Endothelial cell of umbilical vein (primary cell): ENCODE results near the gene TNFSF13. TPM values are rescaled to one million over a fixed set of nuclear protein-coding genes. Genes with fewer than 3 reads are reported as not detected.

Experiments
- BruUV-seq: library from RNA; stranded (reverse); fragments of 400-500 nt; replicated peaks from 2 replicates; lab custom pipeline; 2021; lab: Mats Ljungman, UMichigan
- CTCF ChIA-PET: fragments of 300-600, 350-600 bp; sonication (Branson Sonifier 250); formaldehyde crosslinking; loops from one replicate; lab custom pipeline; 2021; ENCODE audit warnings: antibody characterized with exemption, inconsistent platforms; lab: Charles Lee
- POLR2A ChIA-PET: fragments of 300-600, 350-600 bp; sonication (Branson Sonifier 250); formaldehyde crosslinking; loops from one replicate; lab custom pipeline; 2021; ENCODE audit warnings: antibody characterized with exemption, inconsistent platforms; lab: Charles Lee
- DNase-seq: peaks from one replicate; pipeline ENCODE4 v3.0.0-alpha.2; 2011; ENCODE audit warnings: low read depth, low spot score
- FAIRE-seq: peaks from 2 replicates; lab custom pipeline; 2011; peaks lifted over from hg19 to GRCh38; lab: Jason Lieb, UNC
- H2AFZ ChIP-seq: 2 replicates; pipeline ENCODE4 v1.6.0; 2012; ENCODE audit warnings: low read depth, low read length, control low read depth, inconsistent platforms
- H3K27ac ChIP-seq: 2 replicates; pipeline ENCODE4 v1.5.1; 2011; ENCODE audit warnings: low read depth, mild to moderate bottlenecking, control low read depth, low read length, moderate library complexity; ENCODE audit not compliant: insufficient read depth
- H3K27me3 ChIP-seq, 2 experiments: 2 replicates each; pipeline versions ENCODE4 v1.6.0 to v1.6.1; 2011; ENCODE audit warnings: low read length in 2 of 2, mixed read lengths in 1 of 2; ENCODE audit not compliant: control insufficient read depth in 2 of 2, insufficient read depth in 2 of 2
- H3K36me3 ChIP-seq, 2 experiments: 2 replicates in 1 of 2; 3 replicates in 1 of 2; pipeline ENCODE4 v1.5.1; 2011; ENCODE audit warnings: low read length in 2 of 2, mild to moderate bottlenecking in 1 of 2, moderate library complexity in 1 of 2; ENCODE audit not compliant: control insufficient read depth in 2 of 2, insufficient read depth in 2 of 2; ENCODE audit errors: extremely low read depth in 1 of 2
- H3K4me1 ChIP-seq: 3 replicates; pipeline ENCODE4 v1.5.1; 2011; ENCODE audit warnings: mild to moderate bottlenecking, low read length; ENCODE audit not compliant: control insufficient read depth, insufficient read depth; ENCODE audit errors: extremely low read depth
- H3K4me2 ChIP-seq: 2 replicates; pipeline ENCODE4 v1.6.1; 2011; ENCODE audit warnings: low read length, control low read depth, mixed read lengths; ENCODE audit not compliant: insufficient read depth
- H3K4me3 ChIP-seq, 3 experiments: fragments of 200-600 bp in 1 of 3; sonication (generic), shearing (Covaris generic) in 1 of 3; replicated peaks in 1 of 3; 2 replicates each; pipeline ENCODE4 v1.5.1; 2011 to 2016; ENCODE audit warnings: control low read depth in 3 of 3, low read length in 3 of 3, mild to moderate bottlenecking in 2 of 3, inconsistent platforms in 1 of 3, low read depth in 1 of 3, moderate library complexity in 1 of 3; ENCODE audit not compliant: insufficient read depth in 1 of 3
- H3K79me2 ChIP-seq: 2 replicates; pipeline ENCODE4 v1.6.0; 2012; ENCODE audit warnings: low read length, inconsistent platforms; ENCODE audit not compliant: control insufficient read depth, insufficient read depth
- H3K9ac ChIP-seq: replicated peaks from 2 replicates; pipeline ENCODE3; 2011; ENCODE audit warnings: low read length, control low read depth; ENCODE audit not compliant: insufficient read depth; ENCODE audit errors: extremely low read depth
- H3K9me1 ChIP-seq: replicated peaks from 3 replicates; pipeline ENCODE4 v1.6.0; 2011; ENCODE audit warnings: mild to moderate bottlenecking, low read length; ENCODE audit not compliant: control insufficient read depth, insufficient read depth; ENCODE audit errors: extremely low read depth
- H3K9me3 ChIP-seq: replicated peaks from 2 replicates; pipeline ENCODE4 v1.5.1; 2012; ENCODE audit warnings: low read length, inconsistent platforms; ENCODE audit not compliant: control insufficient read depth, insufficient read depth
- H4K20me1 ChIP-seq: replicated peaks from 2 replicates; pipeline ENCODE3; 2011; ENCODE audit warnings: mild to moderate bottlenecking, low read length; ENCODE audit not compliant: control insufficient read depth, insufficient read depth; ENCODE audit errors: extremely low read depth
- EZH2 ChIP-seq: IDR thresholded peaks from 2 replicates; pipeline ENCODE4 v1.6.1; 2012; ENCODE audit warnings: borderline replicate concordance, low read depth, mild to moderate bottlenecking, moderate library complexity, low read length, inconsistent platforms; ENCODE audit not compliant: severe bottlenecking
- FOS ChIP-seq: IDR thresholded peaks from 2 replicates; pipeline ENCODE4 v1.6.1; 2011; ENCODE audit warnings: mild to moderate bottlenecking, low read length, moderate library complexity, borderline replicate concordance; ENCODE audit not compliant: insufficient read depth
- GATA2 ChIP-seq: IDR thresholded peaks from 2 replicates; pipeline ENCODE4 v1.7.0; 2011; ENCODE audit warnings: low read depth, mild to moderate bottlenecking, moderate library complexity, mixed read lengths, low read length; ENCODE audit not compliant: insufficient read length, insufficient read depth
- JUN ChIP-seq: IDR thresholded peaks from 2 replicates; pipeline ENCODE4 v1.6.1; 2011; ENCODE audit warnings: borderline replicate concordance, low read depth; ENCODE audit not compliant: insufficient read length, insufficient read depth
- MYC ChIP-seq: IDR thresholded peaks from one replicate; pipeline ENCODE4 v1.6.1; 2011; ENCODE audit warnings: mild to moderate bottlenecking, low read depth, low read length
- POLR2A ChIP-seq: IDR thresholded peaks from 2 replicates; pipeline ENCODE4 v1.6.1; 2012; ENCODE audit warnings: low read depth, mild to moderate bottlenecking, control low read depth, low read length
- POLR2AphosphoS5 ChIP-seq: IDR thresholded peaks from 2 replicates; pipeline ENCODE4 v1.6.1; 2012; ENCODE audit warnings: low read depth, mild to moderate bottlenecking, control low read depth, low read length, moderate library complexity; ENCODE audit not compliant: insufficient read depth
- dilution Hi-C: fragments of 300-500 bp; cut with MboI; formaldehyde crosslinking; loops from one replicate; pipeline ENCODE4 v1.15.0; 2019; ENCODE audit warnings: low sequenced_read_pairs; ENCODE audit not compliant: extremely low pct_ligation_motif_present
- intact Hi-C: fragments of 100-400 bp; cut with micrococcal nuclease; formaldehyde crosslinking; loops from one replicate; pipeline ENCODE4 v1.10.0; 2022
- polyA plus RNA-seq, 4 experiments: library from polyadenylated mRNA; depleted of rRNA in 3 of 4; stranded (reverse) in 3 of 4; unstranded in 1 of 4; fragments of >200 nt; gene quantifications; 2 replicates each; pipeline versions ENCODE4 v1.2.1 to v1.2.3, GENCODE V29; 2011 to 2012; ENCODE audit warnings: missing spikeins in 1 of 4
- total RNA-seq: library from RNA; stranded (reverse); gene quantifications from 2 replicates; pipeline ENCODE4 v1.2.3, GENCODE V29; 2021
- TF ChIP-seq, protein P1 (sequence below), 2 donors: IDR thresholded peaks; 1 replicate in 1 of 2; 2 replicates in 1 of 2; pipeline ENCODE4 v1.5.1; 2011; ENCODE audit warnings: low read length in 2 of 2, mild to moderate bottlenecking in 2 of 2, moderate library complexity in 2 of 2, control low read depth in 1 of 2, inconsistent platforms in 1 of 2, low read depth in 1 of 2; ENCODE audit not compliant: insufficient read depth in 1 of 2; ENCODE audit errors: extremely low read depth in 1 of 2
- TF ChIP-seq, protein P2 (sequence below): IDR thresholded peaks from 2 replicates; pipeline ENCODE4 v1.6.1; 2011; ENCODE audit not compliant: insufficient read depth, insufficient read length

TNFSF13 gene
- total and polyA plus RNA-seq, 2 donors (not counting 3 experiments of a cell fraction or from before 2014, with no cell fraction given), result 3.6 to 5.4 TPM

DNA sequence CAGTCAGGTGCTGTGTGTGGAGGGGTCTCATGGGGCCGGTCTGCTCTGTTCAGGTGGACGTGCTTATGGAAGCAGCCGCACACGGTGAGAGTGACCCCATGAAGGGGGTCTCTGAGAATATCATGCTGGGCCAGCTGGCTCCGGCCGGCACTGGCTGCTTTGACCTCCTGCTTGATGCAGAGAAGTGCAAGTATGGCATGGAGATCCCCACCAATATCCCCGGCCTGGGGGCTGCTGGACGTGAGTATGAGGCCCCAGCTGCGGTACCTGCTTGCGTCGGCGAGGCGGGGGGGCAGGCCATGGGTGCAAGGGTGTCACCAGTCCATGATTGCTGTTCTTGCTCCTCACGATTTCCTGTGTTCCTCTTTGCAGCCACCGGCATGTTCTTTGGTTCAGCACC lies 46.4 kb upstream of the TNFSF13 start:
- TF ChIP-seq, protein P1, sequence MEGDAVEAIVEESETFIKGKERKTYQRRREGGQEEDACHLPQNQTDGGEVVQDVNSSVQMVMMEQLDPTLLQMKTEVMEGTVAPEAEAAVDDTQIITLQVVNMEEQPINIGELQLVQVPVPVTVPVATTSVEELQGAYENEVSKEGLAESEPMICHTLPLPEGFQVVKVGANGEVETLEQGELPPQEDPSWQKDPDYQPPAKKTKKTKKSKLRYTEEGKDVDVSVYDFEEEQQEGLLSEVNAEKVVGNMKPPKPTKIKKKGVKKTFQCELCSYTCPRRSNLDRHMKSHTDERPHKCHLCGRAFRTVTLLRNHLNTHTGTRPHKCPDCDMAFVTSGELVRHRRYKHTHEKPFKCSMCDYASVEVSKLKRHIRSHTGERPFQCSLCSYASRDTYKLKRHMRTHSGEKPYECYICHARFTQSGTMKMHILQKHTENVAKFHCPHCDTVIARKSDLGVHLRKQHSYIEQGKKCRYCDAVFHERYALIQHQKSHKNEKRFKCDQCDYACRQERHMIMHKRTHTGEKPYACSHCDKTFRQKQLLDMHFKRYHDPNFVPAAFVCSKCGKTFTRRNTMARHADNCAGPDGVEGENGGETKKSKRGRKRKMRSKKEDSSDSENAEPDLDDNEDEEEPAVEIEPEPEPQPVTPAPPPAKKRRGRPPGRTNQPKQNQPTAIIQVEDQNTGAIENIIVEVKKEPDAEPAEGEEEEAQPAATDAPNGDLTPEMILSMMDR (IDR thresholded peaks at IDR 0.05; ENCODE audit: extremely low read depth in 1 of 2, insufficient read depth in 1 of 2, low read depth in 1 of 2, low read length in 2 of 2), result no peak
- TF ChIP-seq MYC, result no peak
- no peak for TF ChIP-seq JUN
- TF ChIP-seq POLR2A, result no peak
- no peak for TF ChIP-seq FOS
- no peak for TF ChIP-seq GATA2
- no peak for TF ChIP-seq POLR2AphosphoS5
- TF ChIP-seq, protein P2, sequence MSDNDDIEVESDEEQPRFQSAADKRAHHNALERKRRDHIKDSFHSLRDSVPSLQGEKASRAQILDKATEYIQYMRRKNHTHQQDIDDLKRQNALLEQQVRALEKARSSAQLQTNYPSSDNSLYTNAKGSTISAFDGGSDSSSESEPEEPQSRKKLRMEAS, result no peak
- TF ChIP-seq EZH2, result no peak
- intact Hi-C loops (no loop called here), dilution Hi-C loops (no loop called here)
- H3K4me1 ChIP-seq, result no peaks in the 10 kb centered on the region
- H3K4me2 ChIP-seq, result no peak overlapping the region
- BruUV-seq, result no TSS peak
- H3K36me3 ChIP-seq, result peaks cover 22 to 56% of the 10 kb centered on the region in 2 experiments
- POLR2A ChIA-PET, result no interaction called here
- no peak overlapping the region for H3K4me3 ChIP-seq
- no peaks in the 10 kb centered on the region for H3K9me1 ChIP-seq
- CTCF ChIA-PET, result interaction anchor here (1.2 to 1.8 kb wide), 2 partner anchors 48 to 75 kb away, joined by 3 to 10 read pairs; no protein-coding TSS in a partner anchor
- H4K20me1 ChIP-seq, result no peaks in the 10 kb centered on the region
- H2AFZ ChIP-seq, result no peak overlapping the region
- no peak for FAIRE-seq
- H3K27me3 ChIP-seq, result no peaks in the 10 kb centered on the region
- no peak overlapping the region for H3K9ac ChIP-seq
- no peak overlapping the region for H3K27ac ChIP-seq
- no peaks in the 10 kb centered on the region for H3K79me2 ChIP-seq
- no peak for DNase-seq
- H3K9me3 ChIP-seq, result no peaks in the 10 kb centered on the region
